MM.1S (cell line): ENCODE data around the gene C8A.

Experiments
- EZH2phosphoT487 ChIP-seq: fragments of 300-600 bp; sonication (generic); IDR thresholded peaks from 2 replicates; pipeline ENCODE4 v1.6.1; 2018; ENCODE audit warnings: antibody characterized with exemption, low read length
- TF ChIP-seq, protein P1 (sequence below): fragments of 300-600 bp; sonication (generic); IDR thresholded peaks from 2 replicates; pipeline ENCODE4 v1.5.1; 2016; ENCODE audit warnings: antibody characterized with exemption, low read length, mixed read lengths

GRCh38 chr1:56897150-56898004, 42.8 kb downstream of the C8A start:
- TF ChIP-seq, protein P1, sequence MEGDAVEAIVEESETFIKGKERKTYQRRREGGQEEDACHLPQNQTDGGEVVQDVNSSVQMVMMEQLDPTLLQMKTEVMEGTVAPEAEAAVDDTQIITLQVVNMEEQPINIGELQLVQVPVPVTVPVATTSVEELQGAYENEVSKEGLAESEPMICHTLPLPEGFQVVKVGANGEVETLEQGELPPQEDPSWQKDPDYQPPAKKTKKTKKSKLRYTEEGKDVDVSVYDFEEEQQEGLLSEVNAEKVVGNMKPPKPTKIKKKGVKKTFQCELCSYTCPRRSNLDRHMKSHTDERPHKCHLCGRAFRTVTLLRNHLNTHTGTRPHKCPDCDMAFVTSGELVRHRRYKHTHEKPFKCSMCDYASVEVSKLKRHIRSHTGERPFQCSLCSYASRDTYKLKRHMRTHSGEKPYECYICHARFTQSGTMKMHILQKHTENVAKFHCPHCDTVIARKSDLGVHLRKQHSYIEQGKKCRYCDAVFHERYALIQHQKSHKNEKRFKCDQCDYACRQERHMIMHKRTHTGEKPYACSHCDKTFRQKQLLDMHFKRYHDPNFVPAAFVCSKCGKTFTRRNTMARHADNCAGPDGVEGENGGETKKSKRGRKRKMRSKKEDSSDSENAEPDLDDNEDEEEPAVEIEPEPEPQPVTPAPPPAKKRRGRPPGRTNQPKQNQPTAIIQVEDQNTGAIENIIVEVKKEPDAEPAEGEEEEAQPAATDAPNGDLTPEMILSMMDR = no peak
- TF ChIP-seq EZH2phosphoT487 = no peak
